Purkinje cell (primary cell): ENCODE results near the gene LPAR6. TPM values are rescaled to one million over a fixed set of nuclear protein-coding genes. Genes with fewer than 3 reads are reported as not detected.

ENCODE experiments used
- polyA plus RNA-seq: library from polyadenylated mRNA; unstranded; fragments of >200 nt; fragmentation: Nextera tagmentation; gene quantifications from 2 replicates; pipeline ENCODE4 v1.2.1, GENCODE V29; 2014

Gene LPAR6, protein sequence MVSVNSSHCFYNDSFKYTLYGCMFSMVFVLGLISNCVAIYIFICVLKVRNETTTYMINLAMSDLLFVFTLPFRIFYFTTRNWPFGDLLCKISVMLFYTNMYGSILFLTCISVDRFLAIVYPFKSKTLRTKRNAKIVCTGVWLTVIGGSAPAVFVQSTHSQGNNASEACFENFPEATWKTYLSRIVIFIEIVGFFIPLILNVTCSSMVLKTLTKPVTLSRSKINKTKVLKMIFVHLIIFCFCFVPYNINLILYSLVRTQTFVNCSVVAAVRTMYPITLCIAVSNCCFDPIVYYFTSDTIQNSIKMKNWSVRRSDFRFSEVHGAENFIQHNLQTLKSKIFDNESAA
- 1.7 and 3.5 TPM in 2 replicates for polyA plus RNA-seq

GRCh38 chr13:48412881-48413351 lies at the start of gene LPAR6:
TSS of gene LPAR6 (minus strand) at chr13:48413113. CDS start at chr13:48412423, 690 bp downstream.

Other genes with a start within 250 kb of the LPAR6 start
- 7,649 and 9,633 TPM in 2 replicates for gene ITM2B, start 179.9 kb downstream of the LPAR6 start, polyA plus RNA-seq
- 23.0 and 24.1 TPM in 2 replicates for gene RB1, start 109.4 kb downstream of the LPAR6 start, polyA plus RNA-seq
- gene RCBTB2, start 120.0 kb upstream of the LPAR6 start, polyA plus RNA-seq: 21.1 and 21.6 TPM in 2 replicates
- not detected in 2 replicates for gene CYSLTR2, start 240.8 kb upstream of the LPAR6 start, polyA plus RNA-seq